ENCODE data around the gene SLK.

DNA sequence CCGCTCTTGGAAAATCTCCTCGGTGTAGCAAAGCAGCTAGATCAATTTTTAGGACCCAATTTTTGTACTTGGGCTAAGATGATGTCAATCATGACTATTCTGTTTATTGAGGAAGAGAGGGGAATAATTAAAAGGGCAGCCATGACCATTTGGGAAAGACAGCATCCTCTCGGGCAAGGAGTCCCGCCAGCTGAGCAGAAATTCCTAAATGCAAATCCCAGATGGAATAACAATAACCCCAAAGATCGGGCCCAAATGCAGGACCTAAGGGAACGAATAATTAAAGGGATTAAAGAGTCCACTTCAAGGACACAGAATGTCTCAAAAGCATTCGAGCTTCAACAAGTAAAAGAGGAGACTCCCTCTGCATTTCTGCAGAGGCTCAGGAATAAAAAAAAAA lies 100.0 kb downstream of the SLK start:
- no peak for TF ChIP-seq POLR2AphosphoS5 (IDR thresholded peaks at IDR 0.05)
- no peak for TF ChIP-seq CTCF (IDR thresholded peaks at IDR 0.05 in 8 of 11, conservative IDR thresholded peaks at IDR 0.05 in 3 of 11)
- TF ChIP-seq POLR2A (IDR thresholded peaks at IDR 0.05), result no peak
